BE2C (cell line): ENCODE results near the gene CTNNBL1.

Source experiments
- DNase-seq: peaks from one replicate; pipeline ENCODE4 v3.0.0-alpha.2; 2020
- H3K27me3 ChIP-seq: fragments of 250-450 bp; sonication (Bioruptor Pico); 2 replicates; pipeline ENCODE4 v1.5.1; 2020; ENCODE audit warnings: mild to moderate bottlenecking
- H3K36me3 ChIP-seq: fragments of 250-450 bp; sonication (Bioruptor Pico); 2 replicates; pipeline ENCODE4 v1.5.1; 2020; ENCODE audit warnings: mild to moderate bottlenecking
- H3K4me1 ChIP-seq: fragments of 250-450 bp; sonication (Bioruptor Pico); 2 replicates; pipeline ENCODE4 v1.5.1; 2020
- H3K4me3 ChIP-seq: 2 replicates; pipeline ENCODE4 v1.5.1; 2011; ENCODE audit warnings: low read depth, low read length
- H3K9me3 ChIP-seq: fragments of 250-450 bp; sonication (Bioruptor Pico); 2 replicates; pipeline ENCODE4 v1.5.1; 2020
- TF ChIP-seq, protein P1 (sequence below): IDR thresholded peaks from 2 replicates; pipeline ENCODE4 v1.5.1; 2012; ENCODE audit warnings: mild to moderate bottlenecking, low read depth, low read length

CTNNBL1 gene

DNA sequence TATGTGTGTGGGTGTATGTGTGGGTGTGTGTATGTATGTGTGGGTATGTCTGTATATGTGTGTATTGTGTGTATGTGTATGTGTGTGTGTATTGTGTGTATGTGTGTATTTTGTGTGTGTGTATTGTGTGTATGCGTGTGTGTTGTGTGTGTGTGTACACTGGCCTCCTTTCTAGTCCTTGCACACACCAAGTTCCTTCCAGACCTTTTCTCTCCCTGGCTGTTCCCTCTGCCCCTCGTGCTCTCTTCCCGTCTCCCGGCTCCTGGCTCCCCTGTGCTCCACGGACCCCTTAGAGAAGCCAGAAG lies 220.5 kb downstream of the CTNNBL1 start:
- TF ChIP-seq, protein P1, sequence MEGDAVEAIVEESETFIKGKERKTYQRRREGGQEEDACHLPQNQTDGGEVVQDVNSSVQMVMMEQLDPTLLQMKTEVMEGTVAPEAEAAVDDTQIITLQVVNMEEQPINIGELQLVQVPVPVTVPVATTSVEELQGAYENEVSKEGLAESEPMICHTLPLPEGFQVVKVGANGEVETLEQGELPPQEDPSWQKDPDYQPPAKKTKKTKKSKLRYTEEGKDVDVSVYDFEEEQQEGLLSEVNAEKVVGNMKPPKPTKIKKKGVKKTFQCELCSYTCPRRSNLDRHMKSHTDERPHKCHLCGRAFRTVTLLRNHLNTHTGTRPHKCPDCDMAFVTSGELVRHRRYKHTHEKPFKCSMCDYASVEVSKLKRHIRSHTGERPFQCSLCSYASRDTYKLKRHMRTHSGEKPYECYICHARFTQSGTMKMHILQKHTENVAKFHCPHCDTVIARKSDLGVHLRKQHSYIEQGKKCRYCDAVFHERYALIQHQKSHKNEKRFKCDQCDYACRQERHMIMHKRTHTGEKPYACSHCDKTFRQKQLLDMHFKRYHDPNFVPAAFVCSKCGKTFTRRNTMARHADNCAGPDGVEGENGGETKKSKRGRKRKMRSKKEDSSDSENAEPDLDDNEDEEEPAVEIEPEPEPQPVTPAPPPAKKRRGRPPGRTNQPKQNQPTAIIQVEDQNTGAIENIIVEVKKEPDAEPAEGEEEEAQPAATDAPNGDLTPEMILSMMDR, result no peak
- Histone ChIP-seq H3K27me3 (no peaks in the 10 kb centered on the region), H3K4me1 (peaks cover 42% of the 10 kb centered on the region), H3K4me3 (no peak overlapping the region), H3K36me3 (no peaks in the 10 kb centered on the region), H3K9me3 (no peaks in the 10 kb centered on the region)
- no peak for DNase-seq

DNA sequence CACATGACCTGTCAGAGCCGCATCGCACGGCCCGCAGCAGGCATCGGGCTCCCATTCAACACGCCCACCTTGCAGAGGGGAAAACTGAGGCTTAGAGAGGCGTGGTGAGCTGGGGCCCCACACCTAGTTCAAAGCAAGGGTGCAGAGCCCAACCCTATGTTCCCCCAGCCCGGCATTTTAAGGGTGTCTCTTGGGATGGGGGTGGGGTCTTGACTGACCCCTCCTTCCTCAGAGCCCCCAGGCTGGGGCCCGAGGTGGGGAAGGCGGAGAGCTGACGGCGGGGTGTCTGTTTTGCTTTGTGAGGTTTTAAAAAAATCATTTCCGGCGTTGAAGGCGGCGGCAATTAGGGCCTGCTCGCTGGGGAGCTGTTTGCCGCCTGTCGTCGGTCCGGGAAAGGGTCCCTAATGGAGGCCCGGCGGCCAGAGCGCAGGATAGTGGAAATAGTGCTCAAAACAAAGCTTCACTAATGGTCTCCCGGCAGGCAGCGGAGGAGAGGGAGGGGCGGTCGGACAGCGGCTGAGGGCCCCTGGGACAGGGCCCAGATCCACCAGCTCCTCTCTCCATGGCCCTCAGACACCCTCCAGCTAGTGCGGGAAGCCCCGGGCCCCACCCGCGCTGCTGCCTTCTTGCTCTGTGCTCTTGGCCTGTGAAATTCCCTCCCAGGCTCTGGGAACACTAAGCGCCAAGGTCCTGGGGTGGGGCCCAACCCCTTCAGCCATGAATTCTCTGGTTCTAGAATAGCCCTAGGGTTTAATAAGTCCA lies 221.0 kb downstream of the CTNNBL1 start:
- peak; percentile 74 for DNase-seq
- peak overlapping the region; percentile 27 for H3K4me3 ChIP-seq

DNA sequence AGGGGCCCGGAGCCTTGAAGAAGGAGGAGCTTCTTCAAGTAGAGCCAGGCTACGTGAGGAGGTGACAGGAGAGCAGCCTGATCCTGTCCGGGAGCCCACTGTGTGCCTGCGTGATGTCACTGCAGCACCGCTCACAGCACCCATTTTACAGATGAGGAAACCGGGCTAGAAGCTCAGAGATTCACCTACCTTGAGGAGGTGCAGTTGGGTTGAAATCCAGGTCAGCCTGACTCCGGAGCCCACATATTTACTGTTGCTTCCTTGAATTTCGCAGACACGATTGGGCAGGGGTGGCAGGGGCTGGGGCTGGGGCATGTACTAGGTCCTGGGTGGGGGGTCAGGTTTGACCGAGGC lies 221.6 kb downstream of the CTNNBL1 start:
- Histone ChIP-seq H3K9me3 (no peaks in the 10 kb centered on the region), H3K4me1 (peaks cover 52% of the 10 kb centered on the region), H3K4me3 (peak overlapping the region; percentile 27), H3K36me3 (no peaks in the 10 kb centered on the region), H3K27me3 (no peaks in the 10 kb centered on the region)
- TF ChIP-seq, protein P1, result no peak
- DNase-seq, result no peak

More for the DNA sequence above, 221.0 kb downstream of the CTNNBL1 start:
- H3K4me1 ChIP-seq, result peaks cover 47% of the 10 kb centered on the region
- TF ChIP-seq, protein P1, result no peak
- no peaks in the 10 kb centered on the region for H3K36me3 ChIP-seq
- H3K9me3 ChIP-seq, result no peaks in the 10 kb centered on the region
- no peaks in the 10 kb centered on the region for H3K27me3 ChIP-seq

DNA sequence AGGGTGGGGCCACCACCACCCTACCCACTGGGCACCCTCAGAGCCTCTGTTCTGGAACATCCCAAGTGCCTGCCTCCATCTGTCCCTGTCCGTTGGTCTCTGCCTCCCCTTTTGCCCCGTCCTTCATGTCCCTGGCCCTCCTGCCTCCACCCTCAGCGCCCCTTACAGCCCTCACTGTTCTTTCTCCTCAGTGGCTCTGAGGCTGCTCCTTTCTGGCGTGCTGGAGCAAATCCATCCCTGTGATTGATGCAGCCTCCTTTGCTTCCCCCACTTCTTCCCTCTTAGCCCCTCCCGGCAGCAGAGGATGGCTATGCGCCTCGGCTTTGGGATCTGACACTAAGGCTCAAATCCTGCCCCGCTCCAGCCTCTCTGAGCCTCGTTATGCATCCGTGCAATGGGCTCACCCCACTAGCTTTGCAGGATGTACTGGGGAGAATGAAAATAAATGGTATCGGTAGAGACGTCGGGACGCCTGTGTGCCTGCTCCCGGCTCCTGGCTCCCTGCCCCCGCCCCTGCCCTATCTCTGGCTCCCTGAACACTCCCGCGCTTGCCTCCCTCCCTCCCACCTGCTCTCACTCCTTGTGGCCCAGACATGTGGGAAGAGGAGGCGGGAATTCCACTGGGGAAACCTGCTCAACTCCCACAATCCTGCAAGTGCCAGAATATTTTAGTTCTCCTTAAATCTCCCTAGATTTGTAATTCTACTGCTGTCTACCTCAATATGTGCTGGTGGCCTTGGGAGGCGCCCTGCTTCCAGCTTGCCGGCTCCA lies 222.2 kb downstream of the CTNNBL1 start:
- Histone ChIP-seq H3K4me3 (peak overlapping the region; percentile 45), H3K36me3 (no peaks in the 10 kb centered on the region), H3K27me3 (no peaks in the 10 kb centered on the region), H3K9me3 (no peaks in the 10 kb centered on the region), H3K4me1 (peaks cover 55% of the 10 kb centered on the region)
- peak; percentile 77 for DNase-seq
- TF ChIP-seq, protein P1, result no peak

DNA sequence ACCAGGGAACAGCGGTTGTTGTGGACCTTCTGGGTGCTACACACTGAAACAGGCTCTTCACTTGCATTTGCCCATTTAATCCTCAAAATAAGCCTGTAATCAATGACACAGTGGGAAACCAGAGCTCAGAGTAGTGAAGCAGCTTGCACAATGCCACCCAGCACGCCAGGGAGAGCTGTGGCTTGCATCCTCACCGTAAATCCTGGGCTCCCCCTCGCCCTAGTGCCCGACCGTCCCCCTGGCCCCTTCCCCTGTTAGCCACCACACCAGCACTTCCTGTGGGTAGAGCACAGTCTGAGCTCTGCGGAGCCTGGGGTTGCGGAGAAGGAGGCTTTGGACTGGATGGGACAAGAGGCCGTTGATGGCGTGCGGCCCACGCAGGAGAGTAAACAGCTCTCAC lies 223.6 kb downstream of the CTNNBL1 start:
- no peak for DNase-seq
- Histone ChIP-seq H3K9me3 (no peaks in the 10 kb centered on the region), H3K36me3 (no peaks in the 10 kb centered on the region), H3K27me3 (no peaks in the 10 kb centered on the region), H3K4me3 (no peak overlapping the region), H3K4me1 (peaks cover 45% of the 10 kb centered on the region)
- TF ChIP-seq, protein P1, result no peak

DNA sequence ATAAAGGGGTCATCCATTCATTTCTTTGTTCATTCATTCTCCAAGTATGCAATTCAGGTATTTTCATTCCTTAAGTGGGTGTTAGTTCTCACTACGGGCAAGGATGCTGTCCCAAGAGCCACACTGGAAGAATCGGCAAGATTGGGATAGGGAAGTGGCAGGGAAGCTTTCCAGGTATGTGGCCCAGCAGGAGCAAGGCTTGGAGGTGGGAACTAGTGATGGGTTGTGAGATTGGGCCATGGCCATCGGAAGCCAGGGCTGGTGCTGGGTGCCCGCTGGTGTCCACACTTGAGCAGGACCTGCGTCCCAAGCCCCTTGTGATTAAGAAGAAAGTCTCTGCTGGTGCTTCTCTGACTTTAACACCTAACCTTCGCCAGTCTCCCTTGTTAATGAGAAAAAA lies 224.2 kb downstream of the CTNNBL1 start:
- Histone ChIP-seq H3K36me3 (no peaks in the 10 kb centered on the region), H3K4me3 (no peak overlapping the region), H3K27me3 (no peaks in the 10 kb centered on the region), H3K9me3 (no peaks in the 10 kb centered on the region), H3K4me1 (peaks cover 39% of the 10 kb centered on the region)
- TF ChIP-seq, protein P1, result no peak
- no peak for DNase-seq
